Hepatocyte (in vitro differentiated cells): ENCODE results near the gene CYP8B1. TPM values are rescaled to one million over a fixed set of nuclear protein-coding genes. Genes with fewer than 3 reads are reported as not detected.

ENCODE experiments used
- DNase-seq: peaks from one replicate; pipeline ENCODE4 v3.0.0-alpha.2; 2016; ENCODE audit warnings: low spot score
- H2AFZ ChIP-seq: fragments of 200-600 bp; sonication (generic); 2 replicates; pipeline ENCODE4 v1.6.0; 2016; ENCODE audit warnings: antibody characterized with exemption, mild to moderate bottlenecking
- H3K27ac ChIP-seq: fragments of 200-600 bp; sonication (generic); 2 replicates; pipeline ENCODE4 v1.5.1; 2016; ENCODE audit warnings: mild to moderate bottlenecking
- H3K27me3 ChIP-seq: fragments of 200-600 bp; sonication (generic); 2 replicates; pipeline ENCODE4 v1.6.1; 2016
- H3K36me3 ChIP-seq: fragments of 200-600 bp; sonication (generic); replicated peaks from 2 replicates; pipeline ENCODE4 v1.5.1; 2016; ENCODE audit warnings: low read depth; ENCODE audit not compliant: insufficient read depth
- H3K4me1 ChIP-seq: fragments of 200-600 bp; sonication (generic); 2 replicates; pipeline ENCODE4 v1.5.1; 2016; ENCODE audit warnings: mild to moderate bottlenecking, moderate library complexity; ENCODE audit not compliant: insufficient read depth
- H3K4me2 ChIP-seq: fragments of 200-600 bp; sonication (generic); 2 replicates; pipeline ENCODE4 v1.6.0; 2016
- H3K4me3 ChIP-seq: fragments of 200-600 bp; sonication (generic); 2 replicates; pipeline ENCODE4 v1.5.1; 2016; ENCODE audit warnings: mild to moderate bottlenecking
- H3K79me2 ChIP-seq: fragments of 200-600 bp; sonication (generic); 2 replicates; pipeline ENCODE4 v1.6.0; 2017; ENCODE audit warnings: mild to moderate bottlenecking
- H3K9me2 ChIP-seq: fragments of 200-600 bp; sonication (generic); replicated peaks from 2 replicates; pipeline ENCODE4 v1.6.0; 2017; ENCODE audit warnings: mild to moderate bottlenecking; ENCODE audit not compliant: insufficient read depth
- H3K9me3 ChIP-seq: fragments of 200-600 bp; sonication (generic); 2 replicates; pipeline ENCODE4 v1.5.1; 2016; ENCODE audit warnings: low read depth, mild to moderate bottlenecking
- H4K20me1 ChIP-seq: fragments of 200-600 bp; sonication (generic); 2 replicates; pipeline ENCODE4 v1.6.0; 2016; ENCODE audit warnings: mild to moderate bottlenecking; ENCODE audit not compliant: insufficient read depth, poor library complexity, severe bottlenecking
- CTCF ChIP-seq: fragments of 200-600 bp; sonication (generic); IDR thresholded peaks from 2 replicates; pipeline ENCODE4 v1.5.1; 2016; ENCODE audit warnings: antibody characterized with exemption, mild to moderate bottlenecking; ENCODE audit not compliant: poor library complexity
- EZH2 ChIP-seq: fragments of 200-600 bp; sonication (generic); IDR thresholded peaks from 2 replicates; pipeline ENCODE4 v1.6.1; 2016; ENCODE audit warnings: antibody characterized with exemption, mild to moderate bottlenecking, borderline replicate concordance
- EZH2phosphoT487 ChIP-seq: fragments of 200-600 bp; sonication (generic); IDR thresholded peaks from one replicate; pipeline ENCODE4 v1.6.1; 2018; ENCODE audit warnings: antibody characterized with exemption, mild to moderate bottlenecking, low read depth, moderate library complexity; ENCODE audit not compliant: unreplicated experiment, severe bottlenecking
- WGBS: methylation state at CpG from one replicate; pipeline ENCODE4 v1.1.6; 2016; ENCODE audit warnings: low lambda C conversion rate; ENCODE audit errors: missing lambda C conversion rate; 5-methylcytosine and 5-hydroxymethylcytosine counted together
- polyA plus RNA-seq: library from polyadenylated mRNA; unstranded; fragments of >200 nt; fragmentation: Nextera tagmentation; extraction: Ambion mirVana; gene quantifications from 2 replicates; pipeline ENCODE4 v1.2.1, GENCODE V29; 2016
- total RNA-seq: library from RNA; depleted of rRNA; stranded (reverse); fragments of >200 nt; gene quantifications from 2 replicates; pipeline ENCODE4 v1.2.3, GENCODE V29; 2014

CYP8B1 gene
- total and polyA plus RNA-seq, 2 experiments from 2014 or later, result 4.5 to 5.7 TPM

GRCh38 chr3:42846685-42847522 is 28.8 kb downstream of the CYP8B1 start:
- no peak for DNase-seq
- Histone ChIP-seq H3K4me2 (no peak overlapping the region), H3K9me2 (no peaks in the 10 kb centered on the region), H2AFZ (no peak overlapping the region), H3K27ac (no peak overlapping the region), H4K20me1 (no peaks in the 10 kb centered on the region), H3K79me2 (no peaks in the 10 kb centered on the region), H3K4me1 (no peaks in the 10 kb centered on the region), H3K27me3 (no peaks in the 10 kb centered on the region), H3K36me3 (no peaks in the 10 kb centered on the region), H3K9me3 (no peaks in the 10 kb centered on the region), H3K4me3 (no peak overlapping the region)
- TF ChIP-seq EZH2 (no peak), EZH2phosphoT487 (no peak), CTCF (no peak)
- WGBS, result 66% methylated on average over 5 of the region's 5 CpGs

- 97% methylated on average over 4 of the region's 4 CpGs for WGBS
- Histone ChIP-seq H3K27ac (no peak overlapping the region), H3K4me1 (no peaks in the 10 kb centered on the region)
Measured at GRCh38 chr3:42844815-42845214, 30.9 kb downstream of the CYP8B1 start.

DNA sequence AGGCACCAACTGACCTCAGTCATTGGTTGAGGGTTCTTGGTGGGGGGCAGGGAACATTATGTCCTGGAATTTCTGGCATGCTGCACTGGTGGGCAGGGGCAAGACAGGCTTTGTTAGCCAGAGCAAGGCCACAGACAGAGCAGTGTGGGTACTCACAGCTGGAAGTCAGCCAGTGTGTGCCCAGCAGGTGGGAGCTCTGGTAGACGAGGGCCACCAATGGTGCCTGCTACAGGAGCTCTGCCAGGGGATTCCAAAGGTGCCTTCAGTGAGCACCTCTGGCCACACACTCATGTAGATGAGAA is 31.3 kb downstream of the CYP8B1 start:
- no peaks in the 10 kb centered on the region for H4K20me1 ChIP-seq
- H3K79me2 ChIP-seq, result no peaks in the 10 kb centered on the region
- TF ChIP-seq EZH2phosphoT487, result no peak
- TF ChIP-seq CTCF, result no peak
- TF ChIP-seq EZH2, result no peak
- no peak overlapping the region for H3K4me3 ChIP-seq
- no peak overlapping the region for H3K4me2 ChIP-seq
- H3K4me1 ChIP-seq, result no peaks in the 10 kb centered on the region
- no peaks in the 10 kb centered on the region for H3K36me3 ChIP-seq
- no peaks in the 10 kb centered on the region for H3K9me3 ChIP-seq
- 69% methylated on average over 1 of the region's 1 CpG for WGBS
- no peak for DNase-seq
- no peak overlapping the region for H3K27ac ChIP-seq
- H3K9me2 ChIP-seq, result no peaks in the 10 kb centered on the region
- no peak overlapping the region for H2AFZ ChIP-seq
- H3K27me3 ChIP-seq, result no peaks in the 10 kb centered on the region

More at GRCh38 chr3:42844815-42845214, 30.9 kb downstream of the CYP8B1 start:
- Histone ChIP-seq H3K9me3 (no peaks in the 10 kb centered on the region), H3K79me2 (no peaks in the 10 kb centered on the region), H3K27me3 (no peaks in the 10 kb centered on the region), H2AFZ (no peak overlapping the region), H3K36me3 (no peaks in the 10 kb centered on the region), H3K4me2 (no peak overlapping the region), H4K20me1 (no peaks in the 10 kb centered on the region), H3K9me2 (no peaks in the 10 kb centered on the region), H3K4me3 (no peak overlapping the region)
- TF ChIP-seq CTCF (no peak), EZH2phosphoT487 (no peak), EZH2 (no peak)
- no peak for DNase-seq
